ENCODE measurements around the gene SYCE1. TPM values are rescaled to one million over a fixed set of nuclear protein-coding genes. Genes with fewer than 3 reads are reported as not detected.

SYCE1 gene
- total and polyA plus RNA-seq, 2 experiments from 2014 or later, result 0.53 TPM; not detected in 1

- Histone ChIP-seq H3K27ac (ENCODE audit: low read depth) (no peak overlapping the region), H3K4me1 (ENCODE audit: insufficient read depth) (no peaks in the 10 kb centered on the region), H3K79me2 (replicated peaks; ENCODE audit: insufficient read depth) (no peaks in the 10 kb centered on the region), H3K9me2 (ENCODE audit: insufficient read depth) (no peaks in the 10 kb centered on the region), H3K4me3 (peak overlapping the region; percentile 41; the same call in 1 of the 2 replicates), H3K36me3 (ENCODE audit: insufficient read depth) (no peaks in the 10 kb centered on the region), H3F3A (replicated peaks; ENCODE audit: low read depth) (no peaks in the 10 kb centered on the region), H3K27me3 (ENCODE audit: insufficient read depth) (peaks cover 20% of the 10 kb centered on the region), H4K20me1 (replicated peaks; ENCODE audit: insufficient read depth) (no peaks in the 10 kb centered on the region), H2AFZ (no peak overlapping the region), H3K4me2 (no peak overlapping the region)
- no peaks in the 10 kb centered on the region; the same call in 2 of the 3 replicates for H3K36me3 Mint-ChIP-seq (ENCODE audit: low read depth)
- DNase-seq (ENCODE audit: low spot score) (no peak), ATAC-seq (no peak)
- H3K27ac Mint-ChIP-seq, result no peak overlapping the region
- peaks cover 16% of the 10 kb centered on the region for H3K27me3 Mint-ChIP-seq (ENCODE audit: insufficient read depth, low read depth, poor library complexity)
- H3K9me3 Mint-ChIP-seq, result peaks cover 24% of the 10 kb centered on the region
- H3K4me3 Mint-ChIP-seq, result no peak overlapping the region
- TF ChIP-seq, protein P1, sequence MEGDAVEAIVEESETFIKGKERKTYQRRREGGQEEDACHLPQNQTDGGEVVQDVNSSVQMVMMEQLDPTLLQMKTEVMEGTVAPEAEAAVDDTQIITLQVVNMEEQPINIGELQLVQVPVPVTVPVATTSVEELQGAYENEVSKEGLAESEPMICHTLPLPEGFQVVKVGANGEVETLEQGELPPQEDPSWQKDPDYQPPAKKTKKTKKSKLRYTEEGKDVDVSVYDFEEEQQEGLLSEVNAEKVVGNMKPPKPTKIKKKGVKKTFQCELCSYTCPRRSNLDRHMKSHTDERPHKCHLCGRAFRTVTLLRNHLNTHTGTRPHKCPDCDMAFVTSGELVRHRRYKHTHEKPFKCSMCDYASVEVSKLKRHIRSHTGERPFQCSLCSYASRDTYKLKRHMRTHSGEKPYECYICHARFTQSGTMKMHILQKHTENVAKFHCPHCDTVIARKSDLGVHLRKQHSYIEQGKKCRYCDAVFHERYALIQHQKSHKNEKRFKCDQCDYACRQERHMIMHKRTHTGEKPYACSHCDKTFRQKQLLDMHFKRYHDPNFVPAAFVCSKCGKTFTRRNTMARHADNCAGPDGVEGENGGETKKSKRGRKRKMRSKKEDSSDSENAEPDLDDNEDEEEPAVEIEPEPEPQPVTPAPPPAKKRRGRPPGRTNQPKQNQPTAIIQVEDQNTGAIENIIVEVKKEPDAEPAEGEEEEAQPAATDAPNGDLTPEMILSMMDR (conservative IDR thresholded peaks at IDR 0.05; ENCODE audit: low read depth in 2 of 2), result no peak
- no peak for TF ChIP-seq ZNF462 (CRISPR knock-in tag; IDR thresholded peaks at IDR 0.05)
- TF ChIP-seq ZNF331 (CRISPR knock-in tag; IDR thresholded peaks at IDR 0.05; ENCODE audit: low read depth), result no peak
- no peak for TF ChIP-seq STAT1 (IDR thresholded peaks at IDR 0.05; ENCODE audit: unreplicated experiment)
- TF ChIP-seq, protein P2, sequence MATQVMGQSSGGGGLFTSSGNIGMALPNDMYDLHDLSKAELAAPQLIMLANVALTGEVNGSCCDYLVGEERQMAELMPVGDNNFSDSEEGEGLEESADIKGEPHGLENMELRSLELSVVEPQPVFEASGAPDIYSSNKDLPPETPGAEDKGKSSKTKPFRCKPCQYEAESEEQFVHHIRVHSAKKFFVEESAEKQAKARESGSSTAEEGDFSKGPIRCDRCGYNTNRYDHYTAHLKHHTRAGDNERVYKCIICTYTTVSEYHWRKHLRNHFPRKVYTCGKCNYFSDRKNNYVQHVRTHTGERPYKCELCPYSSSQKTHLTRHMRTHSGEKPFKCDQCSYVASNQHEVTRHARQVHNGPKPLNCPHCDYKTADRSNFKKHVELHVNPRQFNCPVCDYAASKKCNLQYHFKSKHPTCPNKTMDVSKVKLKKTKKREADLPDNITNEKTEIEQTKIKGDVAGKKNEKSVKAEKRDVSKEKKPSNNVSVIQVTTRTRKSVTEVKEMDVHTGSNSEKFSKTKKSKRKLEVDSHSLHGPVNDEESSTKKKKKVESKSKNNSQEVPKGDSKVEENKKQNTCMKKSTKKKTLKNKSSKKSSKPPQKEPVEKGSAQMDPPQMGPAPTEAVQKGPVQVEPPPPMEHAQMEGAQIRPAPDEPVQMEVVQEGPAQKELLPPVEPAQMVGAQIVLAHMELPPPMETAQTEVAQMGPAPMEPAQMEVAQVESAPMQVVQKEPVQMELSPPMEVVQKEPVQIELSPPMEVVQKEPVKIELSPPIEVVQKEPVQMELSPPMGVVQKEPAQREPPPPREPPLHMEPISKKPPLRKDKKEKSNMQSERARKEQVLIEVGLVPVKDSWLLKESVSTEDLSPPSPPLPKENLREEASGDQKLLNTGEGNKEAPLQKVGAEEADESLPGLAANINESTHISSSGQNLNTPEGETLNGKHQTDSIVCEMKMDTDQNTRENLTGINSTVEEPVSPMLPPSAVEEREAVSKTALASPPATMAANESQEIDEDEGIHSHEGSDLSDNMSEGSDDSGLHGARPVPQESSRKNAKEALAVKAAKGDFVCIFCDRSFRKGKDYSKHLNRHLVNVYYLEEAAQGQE (IDR thresholded peaks at IDR 0.05; ENCODE audit: unreplicated experiment), result no peak
- TF ChIP-seq NANOG (IDR thresholded peaks at IDR 0.05; ENCODE audit: borderline replicate concordance), result no peak
- no peak for TF ChIP-seq JUNB (IDR thresholded peaks at IDR 0.05; ENCODE audit: unreplicated experiment)
- TF ChIP-seq ETS1 (IDR thresholded peaks at IDR 0.05), result no peak
- no peak for TF ChIP-seq EZH2 (IDR thresholded peaks at IDR 0.05; ENCODE audit: low read depth, unreplicated experiment)
- TF ChIP-seq POLR2AphosphoS5 (IDR thresholded peaks at IDR 0.05; ENCODE audit: low read depth), result no peak
- TF ChIP-seq ZNF114 (CRISPR knock-in tag; IDR thresholded peaks at IDR 0.05), result no peak
- no peak for TF ChIP-seq EZH2phosphoT487 (IDR thresholded peaks at IDR 0.05; ENCODE audit: unreplicated experiment)
- no peak for TF ChIP-seq CREB1 (CRISPR knock-in tag; IDR thresholded peaks at IDR 0.05; ENCODE audit: low read depth)
- H3K4me1 Mint-ChIP-seq, result no peaks in the 10 kb centered on the region
Measured at GRCh38 chr10:133567609-133568286, 2.4 kb upstream of the SYCE1 start.

Data from GM23338 (cell line).